ENCODE measurements around the gene COG5.

Gene COG5

GRCh38 chr7:107469929-107470328, 93.8 kb downstream of the COG5 start, which contains the start of gene GPR22:
GPR22 (plus strand) TSS chr7:107470057; CDS start chr7:107474061, 4,004 bp downstream.
- no peak for TF ChIP-seq GATA2 (IDR thresholded peaks at IDR 0.05; ENCODE audit: low read depth, low read length)
- TF ChIP-seq GATA3 (IDR thresholded peaks at IDR 0.05; ENCODE audit: low read depth, low read length) = no peak

GRCh38 chr7:107468824-107469223, 94.9 kb downstream of the COG5 start:
- no peak for TF ChIP-seq GATA3 (IDR thresholded peaks at IDR 0.05; ENCODE audit: low read depth, low read length)
- TF ChIP-seq GATA2 (IDR thresholded peaks at IDR 0.05; ENCODE audit: low read depth, low read length) = no peak

GRCh38 chr7:107467972-107468371, 95.7 kb downstream of the COG5 start:
- TF ChIP-seq GATA3 (IDR thresholded peaks at IDR 0.05; ENCODE audit: low read depth, low read length) (no peak), GATA2 (IDR thresholded peaks at IDR 0.05; ENCODE audit: low read depth, low read length) (no peak)

GRCh38 chr7:107464666-107465226, 99.0 kb downstream of the COG5 start:
- TF ChIP-seq GATA3 (IDR thresholded peaks at IDR 0.05; ENCODE audit: low read depth, low read length) (no peak), GATA2 (IDR thresholded peaks at IDR 0.05; ENCODE audit: low read depth, low read length) (no peak)

GRCh38 chr7:107463139-107464078, 100.3 kb downstream of the COG5 start:
- no peak for TF ChIP-seq GATA3 (IDR thresholded peaks at IDR 0.05; ENCODE audit: low read depth, low read length)
- TF ChIP-seq GATA2 (IDR thresholded peaks at IDR 0.05; ENCODE audit: low read depth, low read length) = no peak

- no peak for TF ChIP-seq GATA2 (IDR thresholded peaks at IDR 0.05; ENCODE audit: low read depth, low read length)
- no peak for TF ChIP-seq GATA3 (IDR thresholded peaks at IDR 0.05; ENCODE audit: low read depth, low read length)
Observed at GRCh38 chr7:107461938-107462533, 101.7 kb downstream of the COG5 start.

- TF ChIP-seq GATA2 (IDR thresholded peaks at IDR 0.05; ENCODE audit: low read depth, low read length) (no peak), GATA3 (IDR thresholded peaks at IDR 0.05; ENCODE audit: low read depth, low read length) (no peak)
Observed at GRCh38 chr7:107453388-107453787, 110.3 kb downstream of the COG5 start.

GRCh38 chr7:107450970-107451369, 112.8 kb downstream of the COG5 start:
- no peak for TF ChIP-seq GATA3 (IDR thresholded peaks at IDR 0.05; ENCODE audit: low read depth, low read length)
- peak; percentile 14; the same call in 1 of the 2 replicates for TF ChIP-seq GATA2 (IDR thresholded peaks at IDR 0.05; ENCODE audit: low read depth, low read length)

- no peak for TF ChIP-seq GATA3 (IDR thresholded peaks at IDR 0.05; ENCODE audit: low read depth, low read length)
- no peak for TF ChIP-seq GATA2 (IDR thresholded peaks at IDR 0.05; ENCODE audit: low read depth, low read length)
Observed at GRCh38 chr7:107446988-107447387, 116.7 kb downstream of the COG5 start.

- TF ChIP-seq GATA3 (IDR thresholded peaks at IDR 0.05; ENCODE audit: low read depth, low read length) (no peak), GATA2 (IDR thresholded peaks at IDR 0.05; ENCODE audit: low read depth, low read length) (no peak)
Observed at GRCh38 chr7:107446531-107446930, 117.2 kb downstream of the COG5 start.

- no peak for TF ChIP-seq GATA3 (IDR thresholded peaks at IDR 0.05; ENCODE audit: low read depth, low read length)
Observed at GRCh38 chr7:107442678-107443077, 121.0 kb downstream of the COG5 start.

- TF ChIP-seq GATA3 (IDR thresholded peaks at IDR 0.05; ENCODE audit: low read depth, low read length) = no peak
- no peak for TF ChIP-seq GATA2 (IDR thresholded peaks at IDR 0.05; ENCODE audit: low read depth, low read length)
Observed at GRCh38 chr7:107441581-107442422, 121.9 kb downstream of the COG5 start.

- TF ChIP-seq GATA2 (IDR thresholded peaks at IDR 0.05; ENCODE audit: low read depth, low read length) (no peak), GATA3 (IDR thresholded peaks at IDR 0.05; ENCODE audit: low read depth, low read length) (no peak)
Observed at GRCh38 chr7:107439025-107439424, 124.7 kb downstream of the COG5 start.

- TF ChIP-seq GATA2 (IDR thresholded peaks at IDR 0.05; ENCODE audit: low read depth, low read length) = no peak
- TF ChIP-seq GATA3 (IDR thresholded peaks at IDR 0.05; ENCODE audit: low read depth, low read length) = no peak
Observed at GRCh38 chr7:107435749-107436148, 128.0 kb downstream of the COG5 start.
